ENCODE data around the gene TRIOBP. TPM values are rescaled to one million over a fixed set of nuclear protein-coding genes. Genes with fewer than 3 reads are reported as not detected.
"Not testable (repeated sequence)": the region's sequence is repeated elsewhere in the genome, so short reads cannot be mapped to it uniquely, and the experiment has no call there.

Gene TRIOBP
- total RNA-seq, 1 experiment from 2014 or later, result 25.6 TPM

GRCh38 chr22:37710675-37711074 is 13.8 kb downstream of the TRIOBP start:
- DNase-seq (ENCODE audit: low read depth, low spot score), result no peak
- in situ Hi-C loops (cut with HindIII; ENCODE audit: low pct_unique_long_range_greater_than_20kb, low sequenced_read_pairs), result no loop called here

- in situ Hi-C loops (cut with HindIII; ENCODE audit: low pct_unique_long_range_greater_than_20kb, low sequenced_read_pairs), result no loop called here
- peak; percentile 40 for DNase-seq (ENCODE audit: low read depth, low spot score)
Measured at GRCh38 chr22:37711490-37711889, 14.6 kb downstream of the TRIOBP start.

- DNase-seq (ENCODE audit: low read depth, low spot score), result no peak
- in situ Hi-C loops (cut with HindIII; ENCODE audit: low pct_unique_long_range_greater_than_20kb, low sequenced_read_pairs), result no loop called here
Measured at GRCh38 chr22:37713761-37714160, 16.9 kb downstream of the TRIOBP start.

GRCh38 chr22:37714634-37715033 is 17.8 kb downstream of the TRIOBP start:
- no peak for DNase-seq (ENCODE audit: low read depth, low spot score)
- in situ Hi-C loops (cut with HindIII; ENCODE audit: low pct_unique_long_range_greater_than_20kb, low sequenced_read_pairs), result no loop called here

- in situ Hi-C loops (cut with HindIII; ENCODE audit: low pct_unique_long_range_greater_than_20kb, low sequenced_read_pairs), result no loop called here
- no peak for DNase-seq (ENCODE audit: low read depth, low spot score)
Measured at GRCh38 chr22:37715760-37716159, 18.9 kb downstream of the TRIOBP start.

- in situ Hi-C loops (cut with HindIII; ENCODE audit: low pct_unique_long_range_greater_than_20kb, low sequenced_read_pairs), result no loop called here
- no peak for DNase-seq (ENCODE audit: low read depth, low spot score)
Measured at GRCh38 chr22:37716708-37717107, 19.9 kb downstream of the TRIOBP start.

- DNase-seq (ENCODE audit: low read depth, low spot score); in situ Hi-C loops (cut with HindIII; ENCODE audit: low pct_unique_long_range_greater_than_20kb, low sequenced_read_pairs): not testable (repeated sequence)
Measured at GRCh38 chr22:37717235-37717634, 20.4 kb downstream of the TRIOBP start.

GRCh38 chr22:37717746-37718305 is 21.0 kb downstream of the TRIOBP start:
- in situ Hi-C loops (cut with HindIII; ENCODE audit: low pct_unique_long_range_greater_than_20kb, low sequenced_read_pairs); DNase-seq (ENCODE audit: low read depth, low spot score): not testable (repeated sequence)

GRCh38 chr22:37725551-37726240 is 28.8 kb downstream of the TRIOBP start:
- in situ Hi-C loops (cut with HindIII; ENCODE audit: low pct_unique_long_range_greater_than_20kb, low sequenced_read_pairs), result no loop called here
- DNase-seq (ENCODE audit: low read depth, low spot score), result no peak

GRCh38 chr22:37726241-37726887 is 29.5 kb downstream of the TRIOBP start:
- in situ Hi-C loops (cut with HindIII; ENCODE audit: low pct_unique_long_range_greater_than_20kb, low sequenced_read_pairs), result no loop called here
- peak; percentile 41 for DNase-seq (ENCODE audit: low read depth, low spot score)

- in situ Hi-C loops (cut with HindIII; ENCODE audit: low pct_unique_long_range_greater_than_20kb, low sequenced_read_pairs), result no loop called here
- DNase-seq (ENCODE audit: low read depth, low spot score), result no peak
Measured at GRCh38 chr22:37728620-37729019, 31.8 kb downstream of the TRIOBP start.

- DNase-seq (ENCODE audit: low read depth, low spot score), result peak; percentile 46
- in situ Hi-C loops (cut with HindIII; ENCODE audit: low pct_unique_long_range_greater_than_20kb, low sequenced_read_pairs), result no loop called here
Measured at GRCh38 chr22:37731804-37732471, 35.1 kb downstream of the TRIOBP start.

GRCh38 chr22:37732699-37733607 is 36.1 kb downstream of the TRIOBP start:
- no peak for DNase-seq (ENCODE audit: low read depth, low spot score)
- in situ Hi-C loops (cut with HindIII; ENCODE audit: low pct_unique_long_range_greater_than_20kb, low sequenced_read_pairs), result no loop called here

GRCh38 chr22:37733625-37734401 is 37.0 kb downstream of the TRIOBP start:
- in situ Hi-C loops (cut with HindIII; ENCODE audit: low pct_unique_long_range_greater_than_20kb, low sequenced_read_pairs), result no loop called here
- DNase-seq (ENCODE audit: low read depth, low spot score), result no peak

GRCh38 chr22:37734402-37734700 is 37.5 kb downstream of the TRIOBP start:
- DNase-seq (ENCODE audit: low read depth, low spot score), result no peak
- in situ Hi-C loops (cut with HindIII; ENCODE audit: low pct_unique_long_range_greater_than_20kb, low sequenced_read_pairs), result no loop called here

- peak; percentile 54 for DNase-seq (ENCODE audit: low read depth, low spot score)
- in situ Hi-C loops (cut with HindIII; ENCODE audit: low pct_unique_long_range_greater_than_20kb, low sequenced_read_pairs), result no loop called here
Measured at GRCh38 chr22:37734964-37735451, 38.2 kb downstream of the TRIOBP start.

- DNase-seq (ENCODE audit: low read depth, low spot score), result no peak
- in situ Hi-C loops (cut with HindIII; ENCODE audit: low pct_unique_long_range_greater_than_20kb, low sequenced_read_pairs), result no loop called here
Measured at GRCh38 chr22:37739035-37739434, 42.2 kb downstream of the TRIOBP start.

Measured in SK-MEL-5 (cell line).